IMR-90 (cell line): Measurements from ENCODE around the gene INHA. TPM values are rescaled to one million over a fixed set of nuclear protein-coding genes. Genes with fewer than 3 reads are reported as not detected.
A peak's percentile ranks its signal among the peaks of the same experiment; 100 is the strongest.

ENCODE experiments used
- ATAC-seq: fragments of 200-7000 bp; cut with Tn5 transposase; 2 replicates; pipeline ENCODE4 v1.9.1; 2020; ENCODE audit warnings: low read depth, mild to moderate bottlenecking, moderate library complexity
- BruUV-seq: library from RNA; stranded (reverse); fragments of 400-500 nt; replicated peaks from 2 replicates; lab custom pipeline; 2021; lab: Mats Ljungman, UMichigan
- CTCF ChIA-PET: fragments of 300-600 bp; formaldehyde crosslinking; extraction: SDS; loops from one replicate; lab custom pipeline; 2021; ENCODE audit warnings: antibody characterized with exemption; lab: Yijun Ruan, JAX
- POLR2A ChIA-PET: fragments of 300-600 bp; sonication (Branson Sonifier 250); formaldehyde crosslinking; loops from one replicate; lab custom pipeline; 2022; ENCODE audit warnings: antibody characterized with exemption; ENCODE audit not compliant: unreplicated experiment; lab: Charles Lee
- DNase-seq: peaks from one replicate; pipeline ENCODE4 v3.0.0; 2013
- H2AFZ ChIP-seq: replicated peaks from 2 replicates; pipeline ENCODE3; 2013; ENCODE audit warnings: low read length, mild to moderate bottlenecking; ENCODE audit not compliant: poor library complexity
- H2AK5ac ChIP-seq: 2 replicates; pipeline ENCODE4 v1.6.1; 2013; ENCODE audit warnings: low read depth, low read length, inconsistent platforms
- H2AK9ac ChIP-seq: replicated peaks from 2 replicates; pipeline ENCODE3; 2013; ENCODE audit warnings: mild to moderate bottlenecking, low read depth, low read length, moderate library complexity; ENCODE audit not compliant: poor library complexity
- H2BK120ac ChIP-seq: 2 replicates; pipeline ENCODE4 v1.6.1; 2013; ENCODE audit warnings: low read depth, low read length, inconsistent platforms
- H2BK15ac ChIP-seq: 3 replicates; pipeline ENCODE4 v1.6.1; 2013; ENCODE audit warnings: low read depth, low read length, inconsistent platforms
- H2BK20ac ChIP-seq: 2 replicates; pipeline ENCODE4 v1.6.1; 2013; ENCODE audit warnings: low read depth, mild to moderate bottlenecking, inconsistent platforms, low read length, moderate library complexity
- H2BK5ac ChIP-seq: 2 replicates; pipeline ENCODE4 v1.6.1; 2013; ENCODE audit warnings: mild to moderate bottlenecking, low read depth, low read length, inconsistent platforms; ENCODE audit not compliant: poor library complexity, severe bottlenecking
- H3K14ac ChIP-seq: replicated peaks from 2 replicates; pipeline ENCODE4 v1.6.1; 2013; ENCODE audit warnings: low read depth, low read length, inconsistent platforms
- H3K18ac ChIP-seq: 2 replicates; pipeline ENCODE4 v1.6.1; 2013; ENCODE audit warnings: low read depth, low read length, control low read depth
- H3K23ac ChIP-seq: 2 replicates; pipeline ENCODE4 v1.6.1; 2013; ENCODE audit warnings: low read depth, low read length, inconsistent platforms
- H3K27ac ChIP-seq: 2 replicates; pipeline ENCODE4 v1.5.1; 2013; ENCODE audit warnings: mild to moderate bottlenecking, control low read depth, low read length; ENCODE audit not compliant: insufficient read depth
- H3K27me3 ChIP-seq: 2 replicates; pipeline ENCODE4 v1.6.1; 2013; ENCODE audit warnings: low read length; ENCODE audit not compliant: control insufficient read depth, insufficient read depth
- H3K36me3 ChIP-seq: 2 replicates; pipeline ENCODE4 v1.6.1; 2013; ENCODE audit warnings: low read length, mixed read lengths; ENCODE audit not compliant: control insufficient read depth, insufficient read depth
- H3K4ac ChIP-seq: 2 replicates; pipeline ENCODE4 v1.6.1; 2013; ENCODE audit warnings: low read depth, low read length, inconsistent platforms
- H3K4me1 ChIP-seq: 2 replicates; pipeline ENCODE4 v1.6.1; 2013; ENCODE audit warnings: low read length, mixed read lengths; ENCODE audit not compliant: control insufficient read depth, insufficient read depth
- H3K4me2 ChIP-seq: 2 replicates; pipeline ENCODE4 v1.6.1; 2013; ENCODE audit warnings: low read depth, mild to moderate bottlenecking, control low read depth, low read length, moderate library complexity
- H3K4me3 ChIP-seq: 2 replicates; pipeline ENCODE4 v1.5.1; 2013; ENCODE audit warnings: low read depth, mild to moderate bottlenecking, control low read depth, low read length, moderate library complexity; ENCODE audit not compliant: insufficient read depth
- H3K56ac ChIP-seq: 2 replicates; pipeline ENCODE4 v1.6.1; 2013; ENCODE audit warnings: low read length, inconsistent platforms; ENCODE audit not compliant: insufficient read depth; ENCODE audit errors: extremely low read depth
- H3K79me1 ChIP-seq, 2 experiments: 2 replicates each; pipeline ENCODE4 v1.6.1; 2013; ENCODE audit warnings: low read length in 2 of 2, inconsistent platforms in 1 of 2, low read depth in 1 of 2
- H3K9ac ChIP-seq: 2 replicates; pipeline ENCODE4 v1.6.1; 2013; ENCODE audit warnings: low read depth, low read length, control low read depth
- H3K9me1 ChIP-seq: 2 replicates; pipeline ENCODE4 v1.6.1; 2013; ENCODE audit warnings: low read length, inconsistent platforms; ENCODE audit not compliant: insufficient read depth
- H3K9me3 ChIP-seq: 2 replicates; pipeline ENCODE4 v1.6.1; 2013; ENCODE audit warnings: low read length; ENCODE audit not compliant: control insufficient read depth, insufficient read depth
- H4K20me1 ChIP-seq: 2 replicates; pipeline ENCODE4 v1.6.1; 2013; ENCODE audit warnings: low read length, inconsistent platforms; ENCODE audit not compliant: insufficient read depth
- H4K5ac ChIP-seq: 2 replicates; pipeline ENCODE4 v1.6.1; 2013; ENCODE audit warnings: mild to moderate bottlenecking, low read depth, low read length, control low read depth
- H4K8ac ChIP-seq, 2 experiments: 2 replicates each; pipeline ENCODE4 v1.6.1; 2013; ENCODE audit warnings: low read depth in 2 of 2, low read length in 2 of 2, control low read depth in 1 of 2, inconsistent platforms in 1 of 2
- H4K91ac ChIP-seq: 2 replicates; pipeline ENCODE4 v1.6.1; 2013; ENCODE audit warnings: low read depth, low read length, inconsistent platforms; ENCODE audit not compliant: insufficient read depth
- BHLHE40 ChIP-seq: fragments of 150-350 bp; IDR thresholded peaks from 2 replicates; pipeline ENCODE4 v1.6.1; 2016; ENCODE audit warnings: mild to moderate bottlenecking, low read depth, low read length
- CTCF ChIP-seq: conservative IDR thresholded peaks from 2 replicates; pipeline ENCODE4 v1.5.1; 2012; ENCODE audit warnings: mild to moderate bottlenecking, low read depth, low read length, improper control_type of control experiment
- MXI1 ChIP-seq: IDR thresholded peaks from 2 replicates; pipeline ENCODE4 v1.6.1; 2012; ENCODE audit warnings: low read depth, mild to moderate bottlenecking, low read length, moderate library complexity, borderline replicate concordance
- NFE2L2 ChIP-seq: fragments of 150-350 bp; IDR thresholded peaks from 2 replicates; pipeline ENCODE4 v1.6.1; 2016; ENCODE audit warnings: low read depth, mild to moderate bottlenecking, low read length
- RCOR1 ChIP-seq: IDR thresholded peaks from 2 replicates; pipeline ENCODE4 v1.6.1; 2012; ENCODE audit warnings: mild to moderate bottlenecking, low read length, improper control_type of control experiment; ENCODE audit not compliant: insufficient replicate concordance
- WGBS, 2 experiments: methylation state at CpG; one replicate each; pipeline versions ENCODE4 v1.1.5 to v1.1.7; 2013; ENCODE audit warnings: missing lambda C conversion rate in 2 of 2; ENCODE audit not compliant: insufficient read length in 1 of 2; ENCODE audit errors: extremely low coverage in 2 of 2; 5-methylcytosine and 5-hydroxymethylcytosine counted together
- dilution Hi-C: fragments of 300-500 bp; cut with HindIII; formaldehyde crosslinking; loops from one replicate; pipeline ENCODE4 v1.14.3; 2018; ENCODE audit warnings: low sequenced_read_pairs; ENCODE audit not compliant: unreplicated experiment
- in situ Hi-C: fragments of 300-500 bp; cut with MboI; formaldehyde crosslinking; loops from 3 replicates; pipeline ENCODE4 v1.14.3; 2019; ENCODE audit warnings: low sequenced_read_pairs, inconsistent platforms, mixed read lengths
- intact Hi-C: fragments of 100-400 bp; cut with micrococcal nuclease; formaldehyde crosslinking; loops from 2 replicates; pipeline ENCODE4 v1.10.0; 2022
- polyA plus RNA-seq, 3 experiments: library from polyadenylated mRNA; depleted of rRNA; stranded (reverse); fragments of >200 nt; gene quantifications; 2 replicates each; pipeline ENCODE4 v1.2.3, GENCODE V29; 2012; ENCODE audit warnings: low replicate concordance in 1 of 3
- total RNA-seq: library from RNA; depleted of rRNA; stranded (reverse); fragments of >200 nt; gene quantifications from 2 replicates; pipeline ENCODE4 v1.2.3, GENCODE V29; 2012

The INHA gene
- total and polyA plus RNA-seq, 2 of the 4 experiments (the other 2 are of a cell fraction) = 0.96 TPM; not detected in 1

DNA sequence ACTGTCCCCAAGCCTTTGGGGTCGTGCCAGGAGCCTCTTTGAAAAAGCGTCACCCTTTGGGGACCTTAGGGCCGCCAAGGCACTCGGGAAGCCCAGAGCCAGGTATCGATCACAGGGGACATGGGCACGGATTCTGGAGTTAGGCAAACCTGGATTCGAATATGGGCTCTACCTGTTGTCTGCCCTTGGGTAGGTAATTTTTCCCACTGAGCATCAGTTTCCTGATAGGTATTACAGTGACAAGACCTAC is 19.0 kb upstream of the INHA start:
- Histone ChIP-seq H2AFZ (peak overlapping the region; percentile 98), H3K56ac (no peak overlapping the region), H2BK15ac (no peak overlapping the region), H3K9me1 (no peaks in the 10 kb centered on the region), H2AK9ac (no peak overlapping the region), H3K4ac (no peak overlapping the region), H3K4me3 (peak overlapping the region; percentile 79), H4K5ac (no peak overlapping the region), H2BK120ac (no peak overlapping the region), H2AK5ac (no peak overlapping the region), H3K9ac (no peak overlapping the region), H3K9me3 (no peaks in the 10 kb centered on the region), H2BK5ac (no peak overlapping the region), H3K18ac (no peak overlapping the region), H3K14ac (no peak overlapping the region), H4K91ac (no peak overlapping the region), H3K79me1 (no peaks in the 10 kb centered on the region), H3K36me3 (no peaks in the 10 kb centered on the region), H3K23ac (no peak overlapping the region), H4K8ac (no peak overlapping the region), H3K4me2 (peak overlapping the region; percentile 90), H3K27ac (no peak overlapping the region), H3K27me3 (no peaks in the 10 kb centered on the region), H2BK20ac (no peak overlapping the region), H3K4me1 (peaks cover 8% of the 10 kb centered on the region; the same call in 1 of the 2 replicates), H4K20me1 (no peaks in the 10 kb centered on the region; the same call in 1 of the 2 replicates)
- no peak for ATAC-seq
- ChIA-PET CTCF (no interaction called here), POLR2A (no interaction called here)
- intact Hi-C loops (no loop called here), dilution Hi-C loops (no loop called here), in situ Hi-C loops (no loop called here)
- no peak for DNase-seq
- TF ChIP-seq CTCF = no peak
- no peak for TF ChIP-seq RCOR1
- no peak for TF ChIP-seq MXI1
- TF ChIP-seq BHLHE40 = no peak
- no peak for TF ChIP-seq NFE2L2
- 0% methylated on average over 1 of the region's 7 CpGs; no CpG with 5 or more reads in 1 of the 2 experiments for WGBS, 2 experiments
- BruUV-seq = no TSS peak
